ENCODE results near the gene MAP7D2. TPM values are rescaled to one million over a fixed set of nuclear protein-coding genes. Genes with fewer than 3 reads are reported as not detected.

Gene MAP7D2
- total RNA-seq, 1 experiment from 2014 or later = 1.9 TPM

DNA sequence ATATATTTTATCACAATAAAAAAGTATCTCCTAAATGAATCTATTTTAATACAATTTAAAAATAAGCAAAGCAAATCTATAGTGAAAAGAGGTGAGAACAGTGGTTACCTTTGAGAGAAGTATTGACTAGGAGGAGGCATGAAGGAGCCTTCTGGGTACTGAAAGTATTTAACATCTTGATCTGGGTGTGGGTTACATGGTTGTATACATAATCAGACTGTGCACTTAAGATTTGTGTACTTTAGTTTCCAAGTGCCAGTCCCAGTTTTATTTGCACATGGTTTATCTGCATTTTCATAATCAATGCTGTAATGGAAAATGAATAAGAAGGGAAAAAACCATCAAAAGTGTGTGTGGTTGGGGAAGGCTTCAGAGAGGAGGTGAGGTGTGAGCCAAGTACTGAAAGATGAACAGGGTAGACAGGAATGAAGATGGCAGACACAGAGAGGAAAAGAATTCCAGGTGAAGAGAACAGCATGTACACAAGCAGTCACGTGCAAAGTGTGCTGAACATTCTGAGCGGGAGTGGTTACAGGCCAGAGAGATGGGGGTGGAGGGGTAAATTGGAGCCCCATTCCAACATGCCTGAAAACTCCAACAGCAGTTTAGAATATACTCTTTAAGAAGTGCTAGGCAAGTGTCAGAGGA lies 14.6 kb downstream of the MAP7D2 start:
- Histone ChIP-seq H3K56ac (ENCODE audit: insufficient read length, low read depth, low read length) (no peak overlapping the region), H2BK5ac (ENCODE audit: insufficient read length, low read length) (no peak overlapping the region), H3K79me2 (ENCODE audit: insufficient read depth, low read length) (no peaks in the 10 kb centered on the region), H3K9me3 (ENCODE audit: control insufficient read depth, low read depth, low read length) (peaks cover 46% of the 10 kb centered on the region), H2BK12ac (ENCODE audit: insufficient read length, low read depth, low read length) (no peak overlapping the region), H2BK15ac (ENCODE audit: low read depth, low read length) (no peak overlapping the region), H3K27me3 (ENCODE audit: insufficient read depth, low read length) (no peaks in the 10 kb centered on the region), H4K91ac (ENCODE audit: insufficient read length, low read depth, low read length) (no peak overlapping the region), H4K20me1 (ENCODE audit: control insufficient read depth, insufficient read depth, insufficient read length) (no peaks in the 10 kb centered on the region), H4K5ac (ENCODE audit: insufficient read length, low read depth, low read length) (no peak overlapping the region), H2AFZ (ENCODE audit: low read length) (no peak overlapping the region), H4K8ac (replicated peaks; ENCODE audit: insufficient read length, low read depth, low read length) (no peak overlapping the region), H3K23ac (ENCODE audit: insufficient read length, low read depth, low read length) (no peak overlapping the region), H3K23me2 (ENCODE audit: insufficient read length, low read depth, low read length, poor library complexity, severe bottlenecking) (no peaks in the 10 kb centered on the region), H3T11ph (ENCODE audit: low read length) (no peak overlapping the region), H3K18ac (ENCODE audit: insufficient read length, low read depth, low read length) (no peak overlapping the region), H3K27ac (ENCODE audit: insufficient read length, low read depth, low read length) (no peak overlapping the region), H3K14ac (ENCODE audit: insufficient read depth, low read length) (no peak overlapping the region), H3K4me1 (ENCODE audit: insufficient read depth, low read length) (no peaks in the 10 kb centered on the region), H3K79me1 (ENCODE audit: insufficient read depth, low read depth, low read length, poor library complexity, severe bottlenecking) (no peaks in the 10 kb centered on the region), H2BK20ac (ENCODE audit: low read depth, low read length, poor library complexity, severe bottlenecking) (no peak overlapping the region), H3K4me2 (ENCODE audit: insufficient read depth, insufficient read length, low read length) (no peak overlapping the region), H2AK5ac (ENCODE audit: insufficient read length, low read length) (no peak overlapping the region), H3K9ac (ENCODE audit: extremely low read depth, insufficient read length, low read length) (no peak overlapping the region), H3K4ac (ENCODE audit: low read depth, low read length) (no peak overlapping the region), H2BK120ac (ENCODE audit: low read depth, low read length, poor library complexity, severe bottlenecking) (no peak overlapping the region)
- Mint-ChIP-seq H3K9me3 (peaks cover 68 to 77% of the 10 kb centered on the region in 2 experiments), H3K4me1 (no peaks in the 10 kb centered on the region), H3K36me3 (ENCODE audit: insufficient read depth in 1 of 3, low read depth in 3 of 3) (peaks cover 0 to 4% (median 0%) of the 10 kb centered on the region in 3 experiments; a peak in 3 of 7 replicates), H3K4me3 (no peak overlapping the region), H3K27ac (no peak overlapping the region), H3K27me3 (ENCODE audit: low read depth) (no peaks in the 10 kb centered on the region)
- no peak for TF ChIP-seq CTCF (conservative IDR thresholded peaks at IDR 0.05)
- DNase-seq = no peak
- WGBS (ENCODE audit: extremely low coverage, insufficient read length, low lambda C conversion rate) = no CpG with 5 or more reads among the region's 2 CpGs
